IPS DF 6.9 (cell line): ENCODE measurements around the gene SCN11A.
"Not testable (repeated sequence)": the region's sequence is repeated elsewhere in the genome, so short reads cannot be mapped to it uniquely, and the experiment has no call there.

Experiments used
- DNase-seq: peaks from one replicate; pipeline ENCODE4 v3.0.0-alpha.2; 2013; ENCODE audit warnings: low read depth, low spot score
- H3K27ac ChIP-seq: one replicate; pipeline ENCODE4 v1.5.1; 2013; ENCODE audit warnings: low read length, control low read depth
- H3K27me3 ChIP-seq: 2 replicates; pipeline ENCODE4 v1.6.1; 2013; ENCODE audit warnings: mild to moderate bottlenecking, low read length; ENCODE audit not compliant: control insufficient read depth, insufficient read depth
- H3K36me3 ChIP-seq: 2 replicates; pipeline ENCODE4 v1.6.1; 2013; ENCODE audit warnings: low read length; ENCODE audit not compliant: control insufficient read depth, insufficient read depth
- H3K4me1 ChIP-seq: 2 replicates; pipeline ENCODE4 v1.6.1; 2013; ENCODE audit warnings: low read length; ENCODE audit not compliant: control insufficient read depth, insufficient read depth
- H3K4me3 ChIP-seq: 2 replicates; pipeline ENCODE4 v1.5.1; 2013; ENCODE audit warnings: mild to moderate bottlenecking, low read length
- H3K9me3 ChIP-seq: 2 replicates; pipeline ENCODE4 v1.6.1; 2013; ENCODE audit warnings: low read length, inconsistent platforms; ENCODE audit not compliant: control insufficient read depth, insufficient read depth
- WGBS: extraction: QIAGEN DNeasy Blood & Tissue Kit; methylation state at CpG from one replicate; pipeline ENCODE4 v1.1.7; 2013; ENCODE audit warnings: mixed read lengths, missing lambda C conversion rate; ENCODE audit not compliant: insufficient read length, insufficient coverage; 5-methylcytosine and 5-hydroxymethylcytosine counted together

SCN11A gene

DNA sequence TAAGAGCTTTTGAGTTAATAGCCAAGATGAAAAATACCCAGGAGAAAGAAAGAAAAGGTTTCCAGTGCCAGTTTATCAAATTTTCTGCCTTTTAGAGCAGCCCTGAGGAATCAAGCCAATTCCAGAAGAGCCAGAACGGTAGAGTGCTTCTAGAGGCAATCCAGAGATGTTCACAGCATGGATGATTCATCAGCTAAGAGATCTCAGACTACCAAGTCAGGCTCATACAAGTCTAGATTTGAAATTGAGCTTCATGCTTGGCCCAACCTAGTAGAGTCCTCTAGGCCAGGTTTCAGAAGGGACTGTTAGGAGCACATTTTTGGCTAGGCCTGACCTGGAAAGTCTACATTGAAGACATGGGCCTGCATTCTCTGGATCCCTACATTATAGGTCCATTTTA lies 15.5 kb upstream of the SCN11A start:
- Histone ChIP-seq H3K36me3 (no peaks in the 10 kb centered on the region), H3K4me1 (no peaks in the 10 kb centered on the region), H3K9me3 (no peaks in the 10 kb centered on the region), H3K4me3 (no peak overlapping the region), H3K27ac (no peak overlapping the region), H3K27me3 (no peaks in the 10 kb centered on the region)
- no peak for DNase-seq
- no CpG with 5 or more reads among the region's 1 CpG for WGBS

DNA sequence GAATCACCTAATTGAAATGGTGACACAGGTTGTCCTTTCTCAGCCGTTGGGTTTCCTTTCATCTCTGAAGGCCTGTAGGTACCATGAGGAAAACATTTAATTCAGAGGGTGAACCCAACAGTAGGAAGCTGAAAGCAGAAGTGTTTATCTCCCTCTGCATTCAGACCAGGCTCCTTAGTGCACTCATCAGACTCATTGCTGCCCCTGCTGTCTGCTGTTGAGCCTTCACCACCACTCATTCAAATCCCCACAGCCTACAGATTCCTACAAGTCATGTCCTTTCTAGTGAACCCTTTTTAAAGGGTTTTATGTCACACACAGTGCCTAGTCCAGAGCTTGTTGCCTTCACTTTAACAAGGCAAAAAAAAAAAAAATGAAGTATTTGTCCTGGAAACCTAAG lies 13.5 kb upstream of the SCN11A start:
- H3K36me3 ChIP-seq, result no peaks in the 10 kb centered on the region
- no peaks in the 10 kb centered on the region for H3K9me3 ChIP-seq
- DNase-seq, result peak; percentile 22
- H3K27ac ChIP-seq, result no peak overlapping the region
- no CpG with 5 or more reads among the region's 1 CpG for WGBS
- no peaks in the 10 kb centered on the region for H3K27me3 ChIP-seq
- H3K4me3 ChIP-seq, result no peak overlapping the region
- no peaks in the 10 kb centered on the region for H3K4me1 ChIP-seq

DNA sequence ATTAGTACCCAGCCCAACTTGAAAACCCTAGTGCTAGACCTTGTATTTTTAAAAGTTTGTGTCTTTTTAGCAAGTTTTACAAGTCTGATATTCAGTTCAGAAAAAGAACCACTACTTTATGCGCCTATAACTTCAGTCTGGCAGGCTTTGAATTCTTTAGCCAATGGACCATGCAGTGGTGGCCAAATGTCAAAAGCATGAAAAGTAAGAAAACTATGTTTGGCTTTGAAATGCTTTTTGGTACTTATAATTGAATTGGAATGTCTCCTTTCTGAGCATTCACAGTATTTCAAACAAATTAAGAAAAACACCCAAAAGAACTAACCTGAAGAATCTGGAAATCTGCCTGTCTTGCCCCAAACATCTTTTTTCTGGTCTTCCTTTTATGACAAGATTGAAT lies 12.9 kb upstream of the SCN11A start:
- no peaks in the 10 kb centered on the region for H3K27me3 ChIP-seq
- H3K4me1 ChIP-seq, result no peaks in the 10 kb centered on the region
- no peaks in the 10 kb centered on the region for H3K9me3 ChIP-seq
- H3K27ac ChIP-seq, result no peak overlapping the region
- no peak overlapping the region for H3K4me3 ChIP-seq
- WGBS, result no CpG with 5 or more reads among the region's 1 CpG
- DNase-seq, result no peak
- H3K36me3 ChIP-seq, result no peaks in the 10 kb centered on the region

DNA sequence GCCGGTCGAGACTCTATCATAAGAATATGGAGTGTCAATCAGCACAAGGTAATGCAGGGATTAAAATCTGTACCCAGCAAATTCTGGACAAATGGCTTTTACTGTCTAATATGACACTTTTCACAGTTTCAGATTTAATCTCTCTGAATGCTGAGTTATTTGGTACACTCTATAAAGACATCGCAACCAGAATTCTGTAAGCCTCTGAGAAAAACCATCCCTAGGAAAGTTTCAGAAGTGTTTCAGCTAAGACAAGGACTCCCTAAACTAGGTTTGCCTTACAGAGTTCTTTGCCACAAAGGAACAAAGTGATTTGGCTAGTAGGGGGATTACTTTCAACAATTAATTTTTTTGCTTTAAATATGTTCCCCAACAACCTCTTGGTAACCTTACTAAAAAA lies 11.4 kb upstream of the SCN11A start:
- H3K27ac ChIP-seq, result no peak overlapping the region
- no peak overlapping the region for H3K4me3 ChIP-seq
- no peaks in the 10 kb centered on the region for H3K4me1 ChIP-seq
- no CpG with 5 or more reads among the region's 3 CpGs for WGBS
- no peaks in the 10 kb centered on the region for H3K9me3 ChIP-seq
- H3K27me3 ChIP-seq, result no peaks in the 10 kb centered on the region
- DNase-seq, result no peak
- no peaks in the 10 kb centered on the region for H3K36me3 ChIP-seq

DNA sequence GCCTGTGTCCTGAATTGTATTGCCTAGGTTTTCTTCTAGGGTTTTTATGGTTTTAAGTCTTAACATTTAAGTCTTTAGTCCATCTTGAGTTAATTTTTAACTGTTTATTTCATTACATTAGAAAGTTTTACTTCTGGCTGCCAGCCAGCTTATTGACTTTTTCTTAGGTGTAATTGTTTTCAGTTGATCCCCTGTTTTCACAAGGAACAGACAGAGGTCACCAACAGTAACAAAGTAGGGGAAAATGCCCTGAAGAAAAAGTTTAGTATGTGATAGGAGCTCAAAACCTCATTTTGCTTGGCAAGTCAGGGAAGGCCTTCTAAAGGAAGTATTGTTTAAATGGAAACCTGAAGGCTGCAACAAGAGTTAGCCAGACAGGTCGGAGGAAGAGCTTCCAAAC lies 10.4 kb upstream of the SCN11A start:
- WGBS, result no CpG with 5 or more reads among the region's 1 CpG
- H3K9me3 ChIP-seq, result no peaks in the 10 kb centered on the region
- no peak overlapping the region for H3K27ac ChIP-seq
- H3K4me1 ChIP-seq, result no peaks in the 10 kb centered on the region
- no peak for DNase-seq
- H3K27me3 ChIP-seq, result no peaks in the 10 kb centered on the region
- H3K36me3 ChIP-seq, result no peaks in the 10 kb centered on the region
- H3K4me3 ChIP-seq, result no peak overlapping the region

DNA sequence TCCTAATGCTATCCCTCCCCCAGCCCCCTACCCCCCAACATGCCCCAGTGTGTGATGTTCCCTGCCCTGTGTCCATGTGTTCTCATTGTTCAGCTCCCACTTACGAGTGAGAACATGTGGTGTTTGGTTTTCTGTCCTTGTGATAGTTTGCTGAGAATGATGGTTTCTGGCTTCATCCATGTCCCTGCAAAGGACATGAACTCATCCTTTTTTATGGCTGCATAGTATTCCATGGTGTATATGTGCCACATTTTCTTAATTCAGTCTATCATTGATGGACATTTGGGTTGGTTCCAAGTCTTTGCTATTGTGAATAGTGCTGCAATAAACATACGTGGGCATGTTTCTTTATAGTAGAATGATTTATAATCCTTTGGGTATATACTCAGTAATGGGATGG lies 9.5 kb upstream of the SCN11A start:
- H3K4me3 ChIP-seq, H3K4me1 ChIP-seq, H3K9me3 ChIP-seq, H3K27ac ChIP-seq, H3K27me3 ChIP-seq, DNase-seq, H3K36me3 ChIP-seq: not testable (repeated sequence)
- WGBS, result no CpG with 5 or more reads among the region's 2 CpGs

DNA sequence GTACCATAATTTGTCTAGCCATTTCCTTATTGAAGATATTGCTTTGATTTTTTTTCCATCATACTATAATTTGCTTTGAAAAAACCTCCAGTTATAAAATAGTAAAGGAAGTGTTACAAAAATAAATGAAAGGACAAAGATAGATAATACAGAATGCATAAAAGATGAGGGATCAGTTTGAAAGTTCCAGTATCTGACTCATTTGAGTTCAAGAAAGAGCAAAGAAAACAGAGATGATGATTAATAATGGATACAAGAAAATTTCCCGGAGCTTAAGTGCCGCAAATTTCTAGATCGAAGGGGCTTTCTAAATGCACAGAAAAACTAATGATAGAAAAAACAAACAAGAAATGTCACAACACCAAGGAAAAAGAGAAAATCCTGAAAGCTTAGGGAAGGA lies 4.4 kb upstream of the SCN11A start:
- no peaks in the 10 kb centered on the region for H3K36me3 ChIP-seq
- no peak overlapping the region for H3K4me3 ChIP-seq
- no peaks in the 10 kb centered on the region for H3K9me3 ChIP-seq
- DNase-seq, result no peak
- WGBS, result no CpG with 5 or more reads among the region's 3 CpGs
- no peaks in the 10 kb centered on the region for H3K4me1 ChIP-seq
- H3K27me3 ChIP-seq, result no peaks in the 10 kb centered on the region
- no peak overlapping the region for H3K27ac ChIP-seq

DNA sequence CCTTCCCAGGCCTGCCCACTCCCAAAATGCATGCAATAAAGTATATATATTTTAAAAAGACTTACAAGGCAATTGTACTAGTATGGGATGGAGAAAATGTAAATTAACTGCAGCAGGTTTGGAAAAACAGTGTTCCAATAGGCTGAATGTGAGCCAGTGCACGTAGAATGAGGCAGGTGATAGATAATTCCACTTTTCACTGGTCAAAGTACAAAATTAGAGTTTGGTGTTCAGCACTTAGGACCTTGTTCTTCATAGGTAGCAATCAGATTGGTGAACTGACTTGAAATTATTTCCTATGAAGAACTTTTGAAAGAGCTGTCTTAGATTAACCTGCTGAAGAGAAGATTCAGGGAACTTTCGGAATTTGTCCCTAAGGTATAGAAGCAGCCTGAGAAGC lies 2.0 kb upstream of the SCN11A start:
- Histone ChIP-seq H3K4me3 (no peak overlapping the region), H3K27me3 (no peaks in the 10 kb centered on the region), H3K36me3 (no peaks in the 10 kb centered on the region), H3K4me1 (no peaks in the 10 kb centered on the region), H3K27ac (no peak overlapping the region), H3K9me3 (no peaks in the 10 kb centered on the region)
- WGBS, result no CpG with 5 or more reads among the region's 2 CpGs
- no peak for DNase-seq

DNA sequence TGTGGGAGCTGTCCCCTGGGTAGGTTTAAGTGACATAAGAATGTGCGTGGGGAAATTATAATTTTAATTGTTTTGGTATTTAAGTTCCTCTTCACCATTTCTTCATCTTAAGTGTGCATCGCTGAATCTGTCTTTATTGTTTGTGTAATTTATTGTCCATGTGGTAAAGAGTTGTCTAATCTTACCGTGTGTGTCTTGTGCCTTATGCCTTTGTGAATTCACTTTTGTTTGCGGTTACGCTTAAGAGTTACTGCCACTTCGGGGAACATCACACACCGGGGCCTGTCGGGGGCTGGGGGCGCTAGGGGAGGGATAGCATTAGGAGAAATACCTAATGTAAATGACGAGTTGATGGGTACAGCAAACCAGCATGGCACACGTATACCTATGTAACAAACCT lies 839 bp upstream of the SCN11A start:
- Histone ChIP-seq H3K4me1 (no peaks in the 10 kb centered on the region), H3K27ac (no peak overlapping the region), H3K27me3 (no peaks in the 10 kb centered on the region), H3K36me3 (no peaks in the 10 kb centered on the region), H3K9me3 (no peaks in the 10 kb centered on the region), H3K4me3 (peak overlapping the region; percentile 84; the same call in 1 of the 2 replicates)
- WGBS, result no CpG with 5 or more reads among the region's 11 CpGs
- DNase-seq, result no peak

DNA sequence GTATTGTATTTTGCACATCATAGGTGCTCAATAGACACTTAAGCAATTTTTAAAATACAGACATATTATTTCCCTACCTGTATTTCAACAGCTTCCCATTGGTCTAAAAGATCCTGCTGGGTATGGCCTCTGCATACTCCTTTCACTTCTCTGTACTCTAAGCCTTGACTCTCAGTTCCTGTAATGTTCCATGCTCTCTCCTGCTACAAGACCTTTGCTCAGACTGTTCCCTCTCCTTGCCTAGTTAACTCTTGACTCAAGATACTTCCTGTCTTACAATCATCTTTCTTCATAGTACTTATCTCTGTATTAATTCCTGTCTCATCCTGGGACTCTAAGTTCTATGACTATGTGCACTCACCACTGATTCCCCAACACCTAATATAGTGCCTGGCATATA lies 1.7 kb downstream of the SCN11A start:
- no peaks in the 10 kb centered on the region for H3K4me1 ChIP-seq
- no peak overlapping the region for H3K4me3 ChIP-seq
- H3K27ac ChIP-seq, result no peak overlapping the region
- no peaks in the 10 kb centered on the region for H3K36me3 ChIP-seq
- H3K9me3 ChIP-seq, result no peaks in the 10 kb centered on the region
- no peak for DNase-seq
- no peaks in the 10 kb centered on the region for H3K27me3 ChIP-seq

DNA sequence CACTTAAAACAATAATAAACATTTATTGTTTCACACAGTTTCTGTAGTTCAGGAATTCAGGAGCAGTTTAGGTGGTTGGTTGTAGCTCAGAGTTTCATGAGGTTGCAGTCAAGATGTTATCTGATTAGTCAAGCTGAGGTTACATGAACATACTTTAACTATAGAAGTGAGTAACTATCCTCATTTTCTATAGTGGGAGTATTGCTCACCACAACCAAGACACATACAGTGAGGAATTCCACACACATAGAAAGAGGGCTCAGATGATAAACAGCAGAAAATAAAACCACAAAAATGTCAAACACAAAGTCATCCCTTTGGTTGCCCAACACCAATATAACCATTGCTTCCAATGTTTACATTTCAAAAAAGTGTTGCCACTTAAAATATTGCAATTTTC lies 13.6 kb downstream of the SCN11A start:
- H3K27ac ChIP-seq, result no peak overlapping the region
- DNase-seq, result no peak
- no peaks in the 10 kb centered on the region for H3K36me3 ChIP-seq
- no peaks in the 10 kb centered on the region for H3K4me1 ChIP-seq
- H3K4me3 ChIP-seq, result no peak overlapping the region
- H3K27me3 ChIP-seq, result no peaks in the 10 kb centered on the region
- H3K9me3 ChIP-seq, result no peaks in the 10 kb centered on the region
